ENCODE results near the gene AOPEP.
"Not testable (repeated sequence)": the region's sequence is repeated elsewhere in the genome, so short reads cannot be mapped to it uniquely, and the experiment has no call there.

The AOPEP gene

DNA sequence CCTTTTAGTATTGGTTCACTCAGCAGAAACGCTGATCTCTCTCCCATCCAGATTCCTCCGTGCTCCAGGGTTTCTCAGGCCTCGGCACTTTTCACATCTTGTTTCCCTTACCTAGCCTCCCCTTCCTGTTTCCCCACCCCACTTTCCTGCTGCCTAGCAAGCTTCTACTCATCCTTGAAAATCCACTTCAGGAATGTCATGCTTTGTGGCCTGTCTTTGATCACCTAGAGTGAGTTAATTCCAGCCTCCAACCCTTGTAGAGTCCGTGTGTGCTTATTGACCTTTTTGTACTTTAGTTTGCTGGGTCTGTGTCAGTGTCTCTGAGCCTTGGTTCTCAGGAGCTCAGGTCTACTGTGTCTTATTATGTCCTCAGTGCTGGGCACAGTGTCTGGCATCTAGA lies 116.6 kb downstream of the AOPEP start:
- Histone ChIP-seq H3K9ac (ENCODE audit: low read depth, low read length) (no peak overlapping the region), H3K4me1 (ENCODE audit: insufficient read depth, low read length) (peaks cover 8% of the 10 kb centered on the region; the same call in 1 of the 2 replicates), H3K4me3 (ENCODE audit: low read length) (no peak overlapping the region), H3K27me3 (ENCODE audit: insufficient read depth, low read length) (no peaks in the 10 kb centered on the region), H3K9me3 (ENCODE audit: insufficient read depth, low read depth, low read length) (no peaks in the 10 kb centered on the region), H3K36me3 (ENCODE audit: insufficient read depth, low read depth, low read length) (no peaks in the 10 kb centered on the region), H3K27ac (ENCODE audit: low read length) (no peak overlapping the region)

DNA sequence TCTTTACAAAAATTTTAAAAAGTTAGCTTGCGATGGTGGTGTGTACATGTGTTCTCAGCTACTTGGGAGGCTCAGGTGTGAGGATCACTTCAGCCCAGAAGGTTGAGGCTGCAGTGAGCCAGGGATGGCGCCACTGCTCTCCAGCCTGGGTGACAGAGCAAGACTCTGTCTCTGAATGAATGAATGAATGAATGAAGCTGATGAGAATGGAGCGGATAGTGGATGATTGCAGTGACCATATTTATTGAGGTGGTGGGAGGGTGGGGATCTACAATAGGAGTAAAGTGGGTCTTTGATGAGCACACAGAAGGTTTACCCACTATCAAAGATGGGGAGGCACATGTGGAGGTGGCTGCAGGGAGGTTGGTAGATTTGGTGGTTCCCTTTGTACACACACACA lies 120.2 kb downstream of the AOPEP start:
- Histone ChIP-seq H3K4me1 (ENCODE audit: insufficient read depth, low read length) (peaks cover 8% of the 10 kb centered on the region; the same call in 1 of the 2 replicates), H3K27ac (ENCODE audit: low read length) (no peak overlapping the region), H3K27me3 (ENCODE audit: insufficient read depth, low read length) (no peaks in the 10 kb centered on the region), H3K4me3 (ENCODE audit: low read length) (no peak overlapping the region), H3K36me3 (ENCODE audit: insufficient read depth, low read depth, low read length) (no peaks in the 10 kb centered on the region), H3K9me3 (ENCODE audit: insufficient read depth, low read depth, low read length) (no peaks in the 10 kb centered on the region), H3K9ac (ENCODE audit: low read depth, low read length) (no peak overlapping the region)

DNA sequence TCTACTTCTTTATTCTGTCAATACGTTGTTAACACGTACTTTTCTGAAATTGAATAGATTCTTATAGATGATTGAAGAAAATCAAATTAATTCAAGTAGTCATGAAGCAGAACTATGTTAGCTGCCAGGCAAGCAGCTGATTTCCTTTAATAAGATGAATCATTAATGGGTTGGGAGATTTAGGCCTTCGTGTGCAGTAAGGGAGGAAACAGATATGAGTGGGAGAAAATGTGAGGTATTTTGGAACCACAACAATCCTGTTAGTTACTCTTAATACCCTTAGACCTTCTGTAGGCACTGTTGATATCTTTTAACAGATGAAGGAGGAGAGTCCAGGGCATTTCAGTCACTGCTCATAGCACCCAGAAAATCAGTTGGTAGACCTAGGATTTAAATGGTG lies 121.0 kb downstream of the AOPEP start:
- Histone ChIP-seq H3K36me3 (ENCODE audit: insufficient read depth, low read depth, low read length) (no peaks in the 10 kb centered on the region), H3K27ac (ENCODE audit: low read length) (no peak overlapping the region), H3K4me1 (ENCODE audit: insufficient read depth, low read length) (peaks cover 8% of the 10 kb centered on the region; the same call in 1 of the 2 replicates), H3K9ac (ENCODE audit: low read depth, low read length) (no peak overlapping the region), H3K27me3 (ENCODE audit: insufficient read depth, low read length) (no peaks in the 10 kb centered on the region), H3K4me3 (ENCODE audit: low read length) (no peak overlapping the region), H3K9me3 (ENCODE audit: insufficient read depth, low read depth, low read length) (no peaks in the 10 kb centered on the region)

DNA sequence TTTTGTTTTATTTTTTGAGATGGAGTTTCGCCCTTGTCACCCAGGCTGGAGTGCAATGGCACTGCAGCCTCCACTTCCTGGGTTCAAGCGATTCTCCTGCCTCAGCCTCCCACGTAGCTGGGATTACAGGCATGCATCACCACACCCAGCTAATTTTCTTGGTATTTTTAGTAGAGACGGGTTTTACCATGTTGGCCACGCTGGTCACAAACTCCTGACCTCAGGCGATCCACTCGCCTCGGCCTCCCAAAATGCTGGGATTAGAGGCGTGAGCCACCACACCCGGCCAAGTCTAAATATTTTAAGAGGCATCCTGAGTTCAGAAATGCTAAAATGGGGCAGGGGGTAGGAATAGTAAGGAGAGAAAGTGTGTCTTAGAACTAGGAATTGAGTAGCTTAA lies 122.3 kb downstream of the AOPEP start:
- not testable (repeated sequence) for H3K27me3 ChIP-seq (ENCODE audit: insufficient read depth, low read length); H3K27ac ChIP-seq (ENCODE audit: low read length); H3K36me3 ChIP-seq (ENCODE audit: insufficient read depth, low read depth, low read length); H3K4me3 ChIP-seq (ENCODE audit: low read length); H3K9ac ChIP-seq (ENCODE audit: low read depth, low read length); H3K9me3 ChIP-seq (ENCODE audit: insufficient read depth, low read depth, low read length); H3K4me1 ChIP-seq (ENCODE audit: insufficient read depth, low read length)

DNA sequence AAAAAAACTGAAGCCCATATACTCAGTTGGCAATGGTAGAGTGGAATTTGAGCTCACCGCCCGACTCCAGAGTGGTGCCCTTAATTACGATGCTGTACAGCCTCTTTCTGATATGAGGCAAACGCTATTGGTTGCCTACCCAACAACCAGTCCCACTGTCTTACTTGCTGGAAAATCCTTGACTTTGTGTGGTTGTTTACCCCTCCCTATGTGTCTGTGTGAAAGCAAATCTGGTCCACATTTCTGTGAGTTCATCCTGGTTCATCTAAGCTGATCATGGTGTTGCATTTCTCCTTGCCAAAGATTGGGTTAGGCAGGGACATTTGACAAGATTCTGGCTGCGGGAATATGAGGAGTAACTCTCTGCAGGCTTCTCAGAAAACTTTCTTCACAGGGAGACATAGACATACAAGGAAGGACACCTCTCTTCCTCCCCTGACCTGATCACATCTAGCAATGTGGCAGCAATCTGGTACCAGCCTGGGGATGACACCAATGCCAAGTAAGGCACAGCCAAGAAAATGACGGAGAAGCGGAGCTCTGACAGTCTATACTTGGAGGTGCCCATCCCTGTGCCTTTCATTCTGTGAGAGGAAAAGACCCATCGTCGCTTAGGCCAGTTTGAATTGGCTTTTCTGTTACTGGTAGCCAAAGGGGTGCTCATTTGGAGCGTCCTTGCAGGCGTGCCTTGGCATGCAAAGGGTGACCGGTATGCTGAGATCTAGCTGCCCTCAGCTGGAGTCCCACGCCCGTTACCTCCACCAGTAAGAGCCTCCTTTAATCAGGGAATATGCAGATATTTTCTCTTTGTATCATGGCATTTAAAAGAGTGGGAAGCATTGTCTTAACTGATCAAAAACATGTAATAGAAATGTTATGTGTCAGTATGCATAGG lies 124.3 kb downstream of the AOPEP start:
- Histone ChIP-seq H3K9ac (ENCODE audit: low read depth, low read length) (no peak overlapping the region), H3K36me3 (ENCODE audit: insufficient read depth, low read depth, low read length) (no peaks in the 10 kb centered on the region), H3K4me3 (ENCODE audit: low read length) (no peak overlapping the region), H3K9me3 (ENCODE audit: insufficient read depth, low read depth, low read length) (no peaks in the 10 kb centered on the region), H3K4me1 (ENCODE audit: insufficient read depth, low read length) (no peaks in the 10 kb centered on the region), H3K27ac (ENCODE audit: low read length) (no peak overlapping the region), H3K27me3 (ENCODE audit: insufficient read depth, low read length) (no peaks in the 10 kb centered on the region)

DNA sequence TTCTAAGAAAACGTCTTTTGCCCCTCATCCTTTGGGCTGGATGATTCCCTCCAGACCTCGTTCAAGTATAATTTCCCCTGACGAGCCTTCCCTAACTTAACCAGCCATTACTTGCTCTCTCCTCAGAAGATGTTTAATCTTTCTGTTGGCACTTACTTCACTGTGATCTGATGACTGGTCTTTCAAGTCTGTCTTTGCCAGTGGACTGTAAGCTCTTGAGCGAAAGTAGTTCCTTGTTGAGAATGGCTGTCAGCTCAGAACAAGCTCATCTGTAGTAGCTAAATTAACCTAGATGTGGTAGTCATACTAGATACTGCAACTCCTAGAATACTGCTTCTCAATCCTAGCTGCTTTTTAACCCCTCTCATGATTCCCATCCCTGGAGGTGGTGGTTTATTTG lies 125.0 kb downstream of the AOPEP start:
- H3K9me3 ChIP-seq (ENCODE audit: insufficient read depth, low read depth, low read length) = no peaks in the 10 kb centered on the region
- no peaks in the 10 kb centered on the region for H3K27me3 ChIP-seq (ENCODE audit: insufficient read depth, low read length)
- H3K4me1 ChIP-seq (ENCODE audit: insufficient read depth, low read length) = no peaks in the 10 kb centered on the region
- H3K4me3 ChIP-seq (ENCODE audit: low read length) = no peak overlapping the region
- H3K36me3 ChIP-seq (ENCODE audit: insufficient read depth, low read depth, low read length) = no peaks in the 10 kb centered on the region
- H3K9ac ChIP-seq (ENCODE audit: low read depth, low read length) = no peak overlapping the region
- H3K27ac ChIP-seq (ENCODE audit: low read length) = no peak overlapping the region

DNA sequence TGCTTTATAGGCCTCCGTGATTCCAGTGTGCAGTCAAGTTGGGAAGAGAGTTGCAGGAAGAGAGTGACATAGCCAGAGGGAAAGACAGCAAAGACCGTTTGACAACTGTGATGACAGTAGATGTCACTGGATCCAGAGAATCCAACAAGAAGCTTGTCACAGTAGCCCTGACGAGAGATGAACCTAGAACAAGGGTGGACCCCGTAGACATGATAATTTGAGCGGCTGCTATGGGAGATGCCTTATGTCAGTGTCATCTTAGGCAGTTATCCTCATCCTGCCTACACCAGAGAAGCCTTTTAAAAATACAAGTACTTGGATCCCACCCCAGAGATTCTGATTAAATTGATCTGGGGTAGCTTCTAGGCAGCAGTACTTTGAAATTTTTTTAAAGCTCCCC lies 125.4 kb downstream of the AOPEP start:
- no peak overlapping the region for H3K4me3 ChIP-seq (ENCODE audit: low read length)
- H3K9me3 ChIP-seq (ENCODE audit: insufficient read depth, low read depth, low read length) = no peaks in the 10 kb centered on the region
- H3K27ac ChIP-seq (ENCODE audit: low read length) = no peak overlapping the region
- H3K9ac ChIP-seq (ENCODE audit: low read depth, low read length) = no peak overlapping the region
- no peaks in the 10 kb centered on the region for H3K36me3 ChIP-seq (ENCODE audit: insufficient read depth, low read depth, low read length)
- no peaks in the 10 kb centered on the region for H3K4me1 ChIP-seq (ENCODE audit: insufficient read depth, low read length)
- H3K27me3 ChIP-seq (ENCODE audit: insufficient read depth, low read length) = no peaks in the 10 kb centered on the region

DNA sequence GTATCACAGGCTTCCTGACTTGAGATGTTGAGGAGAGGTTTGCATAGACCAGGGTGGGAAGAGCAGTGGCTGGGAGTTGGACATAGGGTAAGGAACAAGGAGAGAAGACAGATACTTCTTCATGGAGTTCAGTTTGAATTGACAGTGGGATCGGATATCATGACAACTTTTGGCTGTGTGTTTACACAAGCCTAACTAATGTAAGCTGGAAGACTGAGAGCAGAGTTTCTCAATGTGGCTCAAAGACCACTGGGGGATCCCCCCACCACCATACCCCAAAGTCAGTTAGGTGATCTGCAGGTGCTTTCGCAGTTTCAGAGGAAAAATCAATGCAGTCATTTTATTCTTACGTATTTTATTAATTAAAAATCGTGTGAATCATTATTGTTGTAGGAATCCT lies 125.9 kb downstream of the AOPEP start:
- no peaks in the 10 kb centered on the region for H3K36me3 ChIP-seq (ENCODE audit: insufficient read depth, low read depth, low read length)
- no peaks in the 10 kb centered on the region for H3K9me3 ChIP-seq (ENCODE audit: insufficient read depth, low read depth, low read length)
- no peaks in the 10 kb centered on the region for H3K4me1 ChIP-seq (ENCODE audit: insufficient read depth, low read length)
- H3K27me3 ChIP-seq (ENCODE audit: insufficient read depth, low read length) = no peaks in the 10 kb centered on the region
- H3K4me3 ChIP-seq (ENCODE audit: low read length) = no peak overlapping the region
- H3K27ac ChIP-seq (ENCODE audit: low read length) = no peak overlapping the region
- H3K9ac ChIP-seq (ENCODE audit: low read depth, low read length) = no peak overlapping the region

DNA sequence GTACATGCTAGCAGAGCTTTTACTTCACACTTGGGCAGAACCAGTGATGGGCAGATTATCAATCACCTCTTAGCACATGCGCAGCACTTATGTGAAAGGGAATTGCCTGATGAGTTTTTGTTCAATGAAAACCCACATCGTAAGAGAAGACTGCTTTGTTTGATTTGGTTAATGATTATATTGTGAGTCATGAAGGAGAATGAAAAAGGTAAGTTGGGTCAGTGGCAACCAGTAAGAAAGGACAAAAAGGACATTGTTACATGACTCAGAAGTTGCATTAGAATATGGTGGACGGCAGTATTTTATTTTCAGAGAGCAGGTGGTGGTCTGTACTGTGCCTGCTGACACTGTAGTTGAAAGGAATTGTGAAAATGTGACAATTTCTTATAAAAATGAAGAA lies 127.4 kb downstream of the AOPEP start:
- Histone ChIP-seq H3K27me3 (ENCODE audit: insufficient read depth, low read length) (no peaks in the 10 kb centered on the region), H3K9me3 (ENCODE audit: insufficient read depth, low read depth, low read length) (no peaks in the 10 kb centered on the region), H3K27ac (ENCODE audit: low read length) (no peak overlapping the region), H3K4me1 (ENCODE audit: insufficient read depth, low read length) (no peaks in the 10 kb centered on the region), H3K4me3 (ENCODE audit: low read length) (no peak overlapping the region), H3K9ac (ENCODE audit: low read depth, low read length) (no peak overlapping the region), H3K36me3 (ENCODE audit: insufficient read depth, low read depth, low read length) (no peaks in the 10 kb centered on the region)

DNA sequence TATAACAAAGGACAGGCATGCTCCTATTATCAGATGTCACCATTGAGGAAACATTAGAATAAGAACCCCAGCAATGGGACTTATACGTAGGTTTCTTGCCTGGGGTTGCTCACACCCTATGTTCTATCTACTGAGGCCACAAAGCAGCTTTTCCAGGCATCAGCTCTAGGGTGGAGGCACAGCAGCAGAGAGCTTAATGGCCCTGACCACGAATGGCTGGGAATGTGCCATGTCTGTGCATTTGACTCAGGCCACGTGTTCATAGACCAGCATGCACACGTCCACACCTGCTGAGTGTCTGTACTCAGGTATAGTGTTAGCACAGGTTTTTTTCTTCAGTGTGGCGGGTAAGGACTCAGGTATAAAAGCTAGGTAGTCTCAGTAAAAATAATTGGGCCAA lies 129.4 kb downstream of the AOPEP start:
- H3K36me3 ChIP-seq (ENCODE audit: insufficient read depth, low read depth, low read length) = no peaks in the 10 kb centered on the region
- H3K27me3 ChIP-seq (ENCODE audit: insufficient read depth, low read length) = no peaks in the 10 kb centered on the region
- H3K27ac ChIP-seq (ENCODE audit: low read length) = no peak overlapping the region
- H3K4me3 ChIP-seq (ENCODE audit: low read length) = no peak overlapping the region
- no peaks in the 10 kb centered on the region for H3K9me3 ChIP-seq (ENCODE audit: insufficient read depth, low read depth, low read length)
- no peak overlapping the region for H3K9ac ChIP-seq (ENCODE audit: low read depth, low read length)
- H3K4me1 ChIP-seq (ENCODE audit: insufficient read depth, low read length) = no peaks in the 10 kb centered on the region

DNA sequence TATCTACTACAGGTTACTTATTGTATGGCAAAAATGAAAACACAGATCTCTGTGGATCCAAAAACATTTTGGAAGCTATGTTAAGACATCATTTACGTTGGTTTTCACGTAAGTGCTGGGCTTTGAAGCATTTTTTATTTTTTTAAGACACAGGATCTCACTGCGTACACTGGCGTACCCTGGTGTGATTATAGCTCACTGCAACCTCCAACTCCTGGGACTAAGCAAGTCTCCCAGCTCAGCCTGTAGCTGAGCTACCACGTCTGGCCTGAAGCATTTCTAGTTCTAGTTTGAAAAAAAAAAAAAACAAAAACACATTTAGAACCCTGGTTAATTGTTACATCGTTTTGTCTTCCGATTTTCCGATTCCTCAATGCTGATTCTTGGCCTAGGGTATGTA lies 131.3 kb downstream of the AOPEP start:
- H3K9ac ChIP-seq (ENCODE audit: low read depth, low read length) = no peak overlapping the region
- H3K9me3 ChIP-seq (ENCODE audit: insufficient read depth, low read depth, low read length) = no peaks in the 10 kb centered on the region
- no peaks in the 10 kb centered on the region for H3K4me1 ChIP-seq (ENCODE audit: insufficient read depth, low read length)
- no peaks in the 10 kb centered on the region for H3K27me3 ChIP-seq (ENCODE audit: insufficient read depth, low read length)
- no peaks in the 10 kb centered on the region for H3K36me3 ChIP-seq (ENCODE audit: insufficient read depth, low read depth, low read length)
- H3K4me3 ChIP-seq (ENCODE audit: low read length) = no peak overlapping the region
- no peak overlapping the region for H3K27ac ChIP-seq (ENCODE audit: low read length)

DNA sequence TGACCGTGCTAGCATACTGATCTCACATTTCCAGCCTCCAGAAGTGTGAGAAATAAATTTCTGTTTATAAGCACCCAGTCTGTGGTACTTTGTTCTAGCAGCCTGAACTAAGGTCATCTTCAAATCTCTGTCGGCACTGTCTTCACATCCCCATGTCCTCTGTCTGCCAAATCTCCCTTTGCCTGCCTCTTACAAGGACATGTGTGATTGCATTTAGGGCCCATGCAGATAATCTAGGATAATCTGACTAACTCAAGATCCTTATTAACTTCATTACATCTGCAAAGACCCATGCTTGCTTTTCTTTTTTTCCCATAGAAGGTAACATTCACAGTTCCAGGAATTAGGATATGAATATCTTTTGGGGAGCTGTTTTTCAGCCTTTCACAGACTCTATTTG lies 132.7 kb downstream of the AOPEP start:
- Histone ChIP-seq H3K9me3 (ENCODE audit: insufficient read depth, low read depth, low read length) (no peaks in the 10 kb centered on the region), H3K27ac (ENCODE audit: low read length) (no peak overlapping the region), H3K4me3 (ENCODE audit: low read length) (no peak overlapping the region), H3K9ac (ENCODE audit: low read depth, low read length) (no peak overlapping the region), H3K4me1 (ENCODE audit: insufficient read depth, low read length) (no peaks in the 10 kb centered on the region), H3K36me3 (ENCODE audit: insufficient read depth, low read depth, low read length) (no peaks in the 10 kb centered on the region), H3K27me3 (ENCODE audit: insufficient read depth, low read length) (no peaks in the 10 kb centered on the region)

Measured in iPS-20b (cell line).